Naive B cell (primary cell): ENCODE data around the gene GNAT2. TPM values are rescaled to one million over a fixed set of nuclear protein-coding genes. Genes with fewer than 3 reads are reported as not detected.
"Not testable (repeated sequence)": the region's sequence is repeated elsewhere in the genome, so short reads cannot be mapped to it uniquely, and the experiment has no call there.

Experiments used
- ATAC-seq, 2 donors: fragments of 150-1000 bp; cut with Tn5 transposase; 2 replicates each; pipeline ENCODE4 v1.10.0; 2021; ENCODE audit warnings: low read depth in 2 of 2, mild to moderate bottlenecking in 2 of 2, moderate library complexity in 2 of 2
- DNase-seq: peaks from one replicate; pipeline ENCODE4 v3.0.0; 2022
- H3K27ac Mint-ChIP-seq, 6 donors: one replicate each; pipeline ENCODE4 v1.8.0; 2020 to 2022; ENCODE audit warnings: mild to moderate bottlenecking in 6 of 6, mixed read lengths in 6 of 6, moderate library complexity in 5 of 6, inconsistent platforms in 2 of 6
- H3K27me3 Mint-ChIP-seq, 3 donors: one replicate each; pipeline ENCODE4 v1.8.0; 2021 to 2022; ENCODE audit warnings: mixed read lengths in 3 of 3, mild to moderate bottlenecking in 1 of 3
- H3K36me3 Mint-ChIP-seq, 2 donors: one replicate each; pipeline ENCODE4 v1.8.0; 2020 to 2022; ENCODE audit warnings: mixed read lengths in 2 of 2, inconsistent platforms in 1 of 2, mild to moderate bottlenecking in 1 of 2
- H3K4me1 Mint-ChIP-seq, 3 donors: one replicate each; pipeline ENCODE4 v1.8.0; 2020 to 2022; ENCODE audit warnings: mixed read lengths in 3 of 3, inconsistent platforms in 1 of 3, mild to moderate bottlenecking in 1 of 3, moderate library complexity in 1 of 3
- H3K4me3 Mint-ChIP-seq, 8 donors: one replicate each; pipeline ENCODE4 v1.8.0; 2020 to 2022; ENCODE audit warnings: mild to moderate bottlenecking in 8 of 8, mixed read lengths in 8 of 8, moderate library complexity in 8 of 8, inconsistent platforms in 2 of 8
- H3K9me3 Mint-ChIP-seq, 7 donors: one replicate each; pipeline ENCODE4 v1.8.0; 2020 to 2022; ENCODE audit warnings: mixed read lengths in 7 of 7, mild to moderate bottlenecking in 5 of 7, inconsistent platforms in 2 of 7, moderate library complexity in 1 of 7
- polyA plus RNA-seq, 6 donors: library from polyadenylated mRNA; unstranded; fragments of 300-500 nt; fragmentation: Illumina TruSeq; gene quantifications; one replicate each; pipeline ENCODE4 v1.2.3, GENCODE V29; 2021; ENCODE audit warnings: low read depth in 6 of 6

Gene GNAT2
- not detected for polyA plus RNA-seq

GRCh38 chr1:109619576-109620400, at the start of gene GNAT2, which contains the start of gene AMPD2:
Gene GNAT2, minus strand, starts transcription at chr1:109619616. Its CDS starts 6,746 bp downstream, at chr1:109612870.
Gene AMPD2, plus strand, starts transcription at chr1:109619837. Its CDS starts 1,339 bp downstream, at chr1:109621176.
- DNase-seq: peak; percentile 73
- H3K27ac Mint-ChIP-seq: peak within 1 kb of the TSS; percentile 89 to 98 (median 97)
- ATAC-seq: peak; percentile 55 to 62
- peak within 1 kb of the TSS; percentile 93 to 99 (median 98) for H3K4me3 Mint-ChIP-seq
- H3K9me3 Mint-ChIP-seq: no peaks in the 10 kb centered on the region
- no peaks in the 10 kb centered on the region for H3K36me3 Mint-ChIP-seq
- no peaks in the 10 kb centered on the region for H3K27me3 Mint-ChIP-seq
- H3K4me1 Mint-ChIP-seq: peaks cover 66 to 76% (median 71%) of the 10 kb centered on the region in 3 donors

DNA sequence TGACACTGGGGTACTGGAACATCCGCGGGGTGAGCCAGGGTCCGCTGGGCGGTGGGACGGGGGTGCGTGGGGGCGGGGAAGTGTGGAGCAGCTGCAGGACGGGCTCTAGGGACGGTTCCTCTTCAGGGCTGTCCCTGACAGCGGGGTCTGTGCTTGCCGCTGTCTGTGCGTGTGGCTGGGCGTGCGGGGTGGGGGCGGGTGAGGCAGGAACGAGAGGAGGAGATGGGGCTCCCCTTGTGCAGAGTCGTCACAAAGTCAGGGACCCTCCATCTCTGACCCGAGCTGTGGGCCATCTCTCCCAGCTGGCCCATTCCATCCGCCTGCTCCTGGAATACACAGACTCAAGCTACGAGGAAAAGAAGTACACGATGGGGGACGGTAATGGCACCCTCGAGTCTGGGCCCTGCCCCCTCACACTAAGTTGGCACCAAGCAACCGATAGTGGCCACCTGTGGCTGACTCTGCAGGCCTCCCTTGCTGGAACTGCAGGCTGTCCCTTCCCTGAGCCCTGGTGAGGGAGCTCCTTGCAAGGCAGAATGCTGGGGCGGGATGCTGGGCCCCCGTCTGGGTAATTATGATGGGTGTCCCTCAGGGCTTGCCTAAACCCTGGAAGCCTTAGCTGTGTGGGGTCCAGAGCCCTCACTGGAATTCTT, 48.8 kb upstream of the GNAT2 start:
- Mint-ChIP-seq H3K27me3 (no peaks in the 10 kb centered on the region), H3K4me1 (peaks cover 14 to 22% (median 18%) of the 10 kb centered on the region in 3 donors), H3K4me3 (peak overlapping the region; percentile 60 to 89 (median 82)), H3K27ac (peak overlapping the region in 1 of 6 donors; percentile 48), H3K9me3 (peaks cover 0 to 3% (median 0%) of the 10 kb centered on the region in 7 donors), H3K36me3 (no peaks in the 10 kb centered on the region)
- ATAC-seq (peak; percentile 61 to 63), DNase-seq (no peak)

DNA sequence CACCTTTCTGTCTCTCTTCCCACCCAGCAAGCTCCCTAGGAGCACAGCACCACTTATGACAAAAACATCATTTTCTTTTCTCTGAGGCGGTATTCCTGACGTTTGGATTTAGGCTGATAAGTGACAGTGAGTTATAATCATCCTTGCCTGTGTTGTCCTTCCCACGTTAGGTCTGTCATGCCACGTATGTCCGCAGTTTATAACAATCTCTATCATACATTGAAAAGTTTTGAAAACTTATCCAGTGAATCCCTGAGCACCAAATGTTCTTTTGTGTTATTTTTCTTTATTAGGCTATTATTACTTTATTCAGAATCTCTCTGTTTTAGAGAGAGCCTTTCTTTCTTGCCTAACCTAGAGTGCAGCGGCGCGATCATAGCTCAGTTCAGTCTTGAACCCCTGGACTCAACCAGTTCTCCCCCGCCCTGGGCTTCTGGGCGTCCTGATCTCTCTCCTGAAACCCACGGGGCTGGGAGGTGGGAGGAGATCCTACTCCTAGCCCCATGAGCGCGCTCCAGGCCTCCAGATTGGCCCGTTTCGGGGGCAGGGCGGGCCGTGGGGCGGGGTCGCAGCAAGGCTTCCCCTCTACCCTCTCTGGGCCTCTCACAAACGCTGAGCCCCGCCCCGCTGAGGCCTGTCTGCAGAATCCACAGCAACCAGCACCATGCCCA, 48.2 kb upstream of the GNAT2 start, which contains the start of gene GSTM2:
GSTM2 (plus strand) TSS at position 606 of the 671 bp plus-strand sequence; CDS start at position 665, 59 bp downstream.
- H3K9me3 Mint-ChIP-seq: peaks cover 0 to 3% (median 0%) of the 10 kb centered on the region in 7 donors
- H3K27ac Mint-ChIP-seq: peak within 1 kb of the TSS in 2 of 6 donors; percentile 48 to 57
- H3K4me3 Mint-ChIP-seq: peak within 1 kb of the TSS; percentile 60 to 89 (median 82)
- no peaks in the 10 kb centered on the region for H3K36me3 Mint-ChIP-seq
- H3K27me3 Mint-ChIP-seq: no peaks in the 10 kb centered on the region
- ATAC-seq: peak; percentile 96 to 97
- peaks cover 14 to 22% (median 18%) of the 10 kb centered on the region in 3 donors for H3K4me1 Mint-ChIP-seq
- peak; percentile 58 for DNase-seq

GRCh38 chr1:109664671-109665070, 45.3 kb upstream of the GNAT2 start:
- DNase-seq (no peak), ATAC-seq (no peak)
- H3K27ac Mint-ChIP-seq: no peak overlapping the region
- H3K4me3 Mint-ChIP-seq: no peak overlapping the region
- peaks cover 0 to 7% of the 10 kb centered on the region in 2 donors for H3K36me3 Mint-ChIP-seq
- H3K27me3 Mint-ChIP-seq: no peaks in the 10 kb centered on the region
- peaks cover 12 to 20% (median 16%) of the 10 kb centered on the region in 3 donors for H3K4me1 Mint-ChIP-seq
- H3K9me3 Mint-ChIP-seq: no peaks in the 10 kb centered on the region

DNA sequence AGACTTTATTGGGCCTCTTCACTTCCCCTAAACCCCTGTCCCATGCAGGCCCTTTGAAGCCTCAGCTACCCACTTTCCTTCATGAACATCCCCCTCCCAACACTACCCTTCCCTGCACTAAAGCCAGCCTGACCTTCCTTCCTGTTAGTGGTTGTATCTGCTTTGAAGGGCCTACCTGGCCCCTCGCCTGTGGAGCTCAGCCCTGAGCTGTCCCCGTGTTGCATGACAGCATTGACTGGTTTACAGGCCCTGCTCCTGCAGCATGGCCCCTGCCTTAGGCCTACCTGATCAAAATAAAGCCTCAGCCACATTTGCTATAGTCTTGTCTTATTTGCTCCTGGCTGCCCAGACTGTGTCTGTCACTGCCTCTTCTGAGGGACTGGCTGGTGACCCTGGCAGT, 42.0 kb upstream of the GNAT2 start:
- Mint-ChIP-seq H3K27me3 (no peaks in the 10 kb centered on the region), H3K4me3 (no peak overlapping the region), H3K9me3 (no peaks in the 10 kb centered on the region), H3K36me3 (peaks cover 4 to 17% of the 10 kb centered on the region in 2 donors), H3K4me1 (peaks cover 5 to 6% (median 6%) of the 10 kb centered on the region in 3 donors), H3K27ac (peak overlapping the region in 1 of 6 donors; percentile 72)
- no peak for ATAC-seq
- DNase-seq: no peak

- not testable (repeated sequence) for H3K27me3 Mint-ChIP-seq, H3K27ac Mint-ChIP-seq, H3K4me3 Mint-ChIP-seq, ATAC-seq, H3K9me3 Mint-ChIP-seq, DNase-seq
- H3K36me3 Mint-ChIP-seq: peaks cover 4 to 17% of the 10 kb centered on the region in 2 donors
- peaks cover 12 to 14% (median 12%) of the 10 kb centered on the region in 3 donors for H3K4me1 Mint-ChIP-seq
Observed at GRCh38 chr1:109660691-109661026, 41.2 kb upstream of the GNAT2 start.

GRCh38 chr1:109659997-109660690, 40.7 kb upstream of the GNAT2 start:
- ATAC-seq (no peak), DNase-seq (no peak)
- Mint-ChIP-seq H3K4me1 (peaks cover 16 to 17% (median 17%) of the 10 kb centered on the region in 3 donors), H3K4me3 (no peak overlapping the region), H3K27me3 (no peaks in the 10 kb centered on the region), H3K9me3 (no peaks in the 10 kb centered on the region), H3K36me3 (peaks cover 4 to 17% of the 10 kb centered on the region in 2 donors), H3K27ac (no peak overlapping the region)

- Mint-ChIP-seq H3K9me3 (no peaks in the 10 kb centered on the region), H3K4me1 (peaks cover 21 to 26% (median 22%) of the 10 kb centered on the region in 3 donors), H3K27ac (peak overlapping the region in 1 of 6 donors; percentile 47), H3K27me3 (no peaks in the 10 kb centered on the region), H3K4me3 (peak overlapping the region in 2 of 8 donors; percentile 37 to 84), H3K36me3 (peaks cover 4 to 17% of the 10 kb centered on the region in 2 donors)
- DNase-seq (no peak), ATAC-seq (no peak)
Observed at GRCh38 chr1:109659145-109659544, 39.7 kb upstream of the GNAT2 start.

- Mint-ChIP-seq H3K4me1 (peaks cover 21 to 26% (median 22%) of the 10 kb centered on the region in 3 donors), H3K27ac (no peak overlapping the region), H3K36me3 (peaks cover 4 to 17% of the 10 kb centered on the region in 2 donors), H3K4me3 (peak overlapping the region in 3 of 8 donors; percentile 21 to 84 (median 80)), H3K9me3 (no peaks in the 10 kb centered on the region), H3K27me3 (peaks cover 0 to 2% (median 0%) of the 10 kb centered on the region in 3 donors)
- ATAC-seq: no peak
- no peak for DNase-seq
Observed at GRCh38 chr1:109658533-109659042, 39.2 kb upstream of the GNAT2 start.

- peak overlapping the region in 1 of 6 donors; percentile 33 for H3K27ac Mint-ChIP-seq
- H3K36me3 Mint-ChIP-seq: peaks cover 4 to 17% of the 10 kb centered on the region in 2 donors
- H3K9me3 Mint-ChIP-seq: no peaks in the 10 kb centered on the region
- H3K27me3 Mint-ChIP-seq: peaks cover 0 to 8% (median 4%) of the 10 kb centered on the region in 3 donors
- DNase-seq: no peak
- peaks cover 21 to 26% (median 22%) of the 10 kb centered on the region in 3 donors for H3K4me1 Mint-ChIP-seq
- H3K4me3 Mint-ChIP-seq: peak overlapping the region in 4 of 8 donors; percentile 10 to 94 (median 89)
- no peak for ATAC-seq
Observed at GRCh38 chr1:109657970-109658369, 38.6 kb upstream of the GNAT2 start.

DNA sequence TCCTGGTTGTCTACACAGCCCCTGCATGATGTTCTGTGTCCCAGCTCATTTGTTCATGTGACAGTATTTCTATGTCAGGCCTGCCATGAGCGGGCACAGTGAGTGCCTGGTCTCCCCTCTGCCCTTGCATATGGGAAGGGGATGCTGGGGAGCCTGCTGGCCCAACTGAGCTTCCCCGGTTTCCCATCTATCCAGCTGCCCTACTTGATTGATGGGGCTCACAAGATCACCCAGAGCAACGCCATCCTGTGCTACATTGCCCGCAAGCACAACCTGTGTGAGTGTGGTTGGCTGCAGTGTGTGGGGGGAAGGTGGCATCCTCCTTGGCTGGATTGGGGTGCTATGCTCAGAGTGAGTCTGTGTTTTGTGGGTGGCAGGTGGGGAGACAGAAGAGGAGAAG, 38.0 kb upstream of the GNAT2 start:
- Mint-ChIP-seq H3K4me3 (peak overlapping the region in 6 of 8 donors; percentile 49 to 94 (median 88)), H3K27ac (peak overlapping the region in 2 of 6 donors; percentile 29 to 79)

More for the DNA sequence above, 38.0 kb upstream of the GNAT2 start:
- Mint-ChIP-seq H3K9me3 (no peaks in the 10 kb centered on the region), H3K4me1 (peaks cover 21 to 26% (median 22%) of the 10 kb centered on the region in 3 donors), H3K27me3 (peaks cover 0 to 10% (median 4%) of the 10 kb centered on the region in 3 donors), H3K36me3 (peaks cover 4 to 17% of the 10 kb centered on the region in 2 donors)
- no peak for DNase-seq
- ATAC-seq: no peak
